Gastrocnemius medialis (tissue), 4 donors: ENCODE results near the gene FBXL14. TPM values are rescaled to one million over a fixed set of nuclear protein-coding genes. Genes with fewer than 3 reads are reported as not detected.

Experiments
- ATAC-seq, 2 donors: fragments of 150-250 bp; one replicate each; pipeline ENCODE4 v1.9.1; 2016
- DNase-seq, 2 donors: peaks; one replicate each; pipeline ENCODE4 v3.0.0-alpha.2; 2019
- H3K27ac ChIP-seq, 4 donors: fragments of 200-600 bp; sonication (generic); 1 replicate in 1 of 4; 2 replicates in 3 of 4; pipeline ENCODE4 v1.5.1; 2016 to 2018; ENCODE audit warnings: mild to moderate bottlenecking in 2 of 4, moderate library complexity in 1 of 4
- H3K27me3 ChIP-seq, 3 donors: fragments of 200-600 bp; sonication (generic) in 2 of 3; 1 replicate in 1 of 3; 2 replicates in 2 of 3; pipeline versions ENCODE4 v1.5.1 to v1.6.0; 2016 to 2019; ENCODE audit warnings: mild to moderate bottlenecking in 1 of 3, moderate library complexity in 1 of 3
- H3K36me3 ChIP-seq, 2 donors: fragments of 200-600 bp; sonication (generic) in 1 of 2; one replicate each; pipeline ENCODE4 v1.5.1; 2017 to 2018
- H3K4me1 ChIP-seq, 2 donors: fragments of 200-600 bp; sonication (generic) in 1 of 2; one replicate each; pipeline ENCODE4 v1.5.1; 2016 to 2017; ENCODE audit warnings: mild to moderate bottlenecking in 2 of 2
- H3K4me3 ChIP-seq, 4 donors: fragments of 200-600 bp; sonication (generic) in 3 of 4; 1 replicate in 1 of 4; 2 replicates in 3 of 4; pipeline ENCODE4 v1.5.1; 2016 to 2019; ENCODE audit warnings: mild to moderate bottlenecking in 2 of 4
- H3K9me3 ChIP-seq, 3 donors: fragments of 200-600 bp; sonication (generic) in 2 of 3; 1 replicate in 1 of 3; 2 replicates in 2 of 3; pipeline ENCODE4 v1.5.1; 2016 to 2019
- POLR2A ChIP-seq, 2 donors: fragments of 450-650 bp; IDR thresholded peaks; one replicate each; pipeline ENCODE4 v1.6.1; 2017; ENCODE audit warnings: antibody characterized with exemption in 2 of 2, mild to moderate bottlenecking in 2 of 2, moderate library complexity in 2 of 2
- in situ Hi-C, 4 donors: fragments of 200-750 bp; cut with MboI; loops; one replicate each; pipeline versions ENCODE4 v1.15.0 to v1.8.0; 2017; ENCODE audit warnings: low sequenced_read_pairs in 4 of 4
- intact Hi-C: fragments of 100-400 bp; cut with DNase I; formaldehyde crosslinking; loops from one replicate; pipeline ENCODE4 v1.15.1; 2023; ENCODE audit warnings: low total_unique reads
- total RNA-seq, 4 donors: library from RNA; depleted of rRNA; stranded (reverse); fragments of >200 nt; gene quantifications; one replicate each; pipeline versions ENCODE4 v1.1.0 to v1.2.3, GENCODE V29; 2016
- TF ChIP-seq, protein P1 (sequence below), 5 experiments: fragments of 450-650 bp in 3 of 5; fragments of 200-600 bp in 2 of 5; sonication (generic) in 2 of 5; IDR thresholded peaks in 4 of 5; conservative IDR thresholded peaks in 1 of 5; 1 replicate in 4 of 5; 2 replicates in 1 of 5; pipeline ENCODE4 v1.5.1; 2016 to 2019; ENCODE audit warnings: antibody characterized with exemption in 5 of 5, mild to moderate bottlenecking in 3 of 5, moderate library complexity in 3 of 5

The FBXL14 gene
- total RNA-seq, 4 donors from 2014 or later: 5.8 to 11.5 (median 7.4) TPM

- peak; percentile 61 to 67 for ATAC-seq
- DNase-seq: peak; percentile 40 to 61
- peaks cover 9 to 11% of the 10 kb centered on the region in 2 donors for H3K4me1 ChIP-seq
- H3K36me3 ChIP-seq: no peaks in the 10 kb centered on the region
- intact Hi-C loops: loop anchor here (1.0 kb wide), 1 partner anchor 306 kb away; no protein-coding TSS in a partner anchor
- H3K27me3 ChIP-seq: peaks cover 21 to 31% (median 23%) of the 10 kb centered on the region in 3 donors
- in situ Hi-C loops: loop anchor here in 1 of 4 donors (25.0 kb wide), 1 partner anchor 1153 kb away; the partner anchor contains the start of gene FKBP4
- TF ChIP-seq, protein P1, sequence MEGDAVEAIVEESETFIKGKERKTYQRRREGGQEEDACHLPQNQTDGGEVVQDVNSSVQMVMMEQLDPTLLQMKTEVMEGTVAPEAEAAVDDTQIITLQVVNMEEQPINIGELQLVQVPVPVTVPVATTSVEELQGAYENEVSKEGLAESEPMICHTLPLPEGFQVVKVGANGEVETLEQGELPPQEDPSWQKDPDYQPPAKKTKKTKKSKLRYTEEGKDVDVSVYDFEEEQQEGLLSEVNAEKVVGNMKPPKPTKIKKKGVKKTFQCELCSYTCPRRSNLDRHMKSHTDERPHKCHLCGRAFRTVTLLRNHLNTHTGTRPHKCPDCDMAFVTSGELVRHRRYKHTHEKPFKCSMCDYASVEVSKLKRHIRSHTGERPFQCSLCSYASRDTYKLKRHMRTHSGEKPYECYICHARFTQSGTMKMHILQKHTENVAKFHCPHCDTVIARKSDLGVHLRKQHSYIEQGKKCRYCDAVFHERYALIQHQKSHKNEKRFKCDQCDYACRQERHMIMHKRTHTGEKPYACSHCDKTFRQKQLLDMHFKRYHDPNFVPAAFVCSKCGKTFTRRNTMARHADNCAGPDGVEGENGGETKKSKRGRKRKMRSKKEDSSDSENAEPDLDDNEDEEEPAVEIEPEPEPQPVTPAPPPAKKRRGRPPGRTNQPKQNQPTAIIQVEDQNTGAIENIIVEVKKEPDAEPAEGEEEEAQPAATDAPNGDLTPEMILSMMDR (IDR thresholded peaks at IDR 0.05 in 4 of 5, conservative IDR thresholded peaks at IDR 0.05 in 1 of 5): peak; percentile 51 to 88 (median 65)
- no peak for TF ChIP-seq POLR2A (IDR thresholded peaks at IDR 0.05)
- H3K9me3 ChIP-seq: no peaks in the 10 kb centered on the region
- H3K27ac ChIP-seq: no peak overlapping the region
- H3K4me3 ChIP-seq: no peak overlapping the region
These were observed 40.3 kb upstream of the FBXL14 start for GRCh38 chr12:1634590-1635191.

DNA sequence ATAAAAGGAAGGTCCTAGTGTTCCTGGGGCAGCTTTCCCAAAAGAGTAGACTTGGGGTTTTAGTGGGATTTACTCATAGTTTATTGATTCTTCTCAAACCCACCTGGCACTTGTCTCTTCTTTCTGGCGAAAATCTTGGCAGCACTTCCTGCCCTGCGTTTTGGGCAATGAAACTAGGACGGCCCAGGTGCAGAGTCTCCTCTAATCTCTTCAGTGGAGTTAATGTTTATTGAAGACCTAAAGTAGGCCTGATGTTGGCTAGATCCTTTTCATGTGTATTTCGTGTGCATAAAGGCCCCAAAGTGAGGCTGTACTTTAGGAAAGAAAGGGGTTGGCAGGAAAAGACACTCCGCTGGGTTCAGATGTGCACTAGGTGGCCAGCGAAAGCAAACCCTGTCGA, 39.8 kb upstream of the FBXL14 start:
- Histone ChIP-seq H3K4me3 (no peak overlapping the region), H3K27me3 (peaks cover 25 to 37% (median 27%) of the 10 kb centered on the region in 3 donors), H3K36me3 (no peaks in the 10 kb centered on the region), H3K9me3 (no peaks in the 10 kb centered on the region), H3K27ac (no peak overlapping the region), H3K4me1 (peaks cover 10 to 11% of the 10 kb centered on the region in 2 donors)
- in situ Hi-C loops: loop anchor here in 1 of 4 donors (25.0 kb wide), 1 partner anchor 1153 kb away; the partner anchor contains the start of gene FKBP4
- intact Hi-C loops: loop anchor here (1.0 kb wide), 1 partner anchor 306 kb away; no protein-coding TSS in a partner anchor
- DNase-seq (no peak), ATAC-seq (peak in 1 of 2 donors; percentile 5)
- TF ChIP-seq, protein P1 (IDR thresholded peaks at IDR 0.05 in 4 of 5, conservative IDR thresholded peaks at IDR 0.05 in 1 of 5): no peak
- TF ChIP-seq POLR2A (IDR thresholded peaks at IDR 0.05): no peak

- in situ Hi-C loops: loop anchor here in 1 of 4 donors (25.0 kb wide), 1 partner anchor 1154 kb away; the partner anchor contains the start of gene FKBP4
- Histone ChIP-seq H3K9me3 (no peaks in the 10 kb centered on the region), H3K27me3 (peaks cover 28 to 37% (median 30%) of the 10 kb centered on the region in 3 donors), H3K36me3 (no peaks in the 10 kb centered on the region), H3K4me3 (no peak overlapping the region), H3K4me1 (peaks cover 10 to 11% of the 10 kb centered on the region in 2 donors), H3K27ac (no peak overlapping the region)
- TF ChIP-seq, protein P1 (IDR thresholded peaks at IDR 0.05 in 4 of 5, conservative IDR thresholded peaks at IDR 0.05 in 1 of 5): no peak
- no peak for TF ChIP-seq POLR2A (IDR thresholded peaks at IDR 0.05)
- intact Hi-C loops: no loop called here
- ATAC-seq (no peak), DNase-seq (no peak)
These were observed 39.1 kb upstream of the FBXL14 start for GRCh38 chr12:1633459-1633858.

DNA sequence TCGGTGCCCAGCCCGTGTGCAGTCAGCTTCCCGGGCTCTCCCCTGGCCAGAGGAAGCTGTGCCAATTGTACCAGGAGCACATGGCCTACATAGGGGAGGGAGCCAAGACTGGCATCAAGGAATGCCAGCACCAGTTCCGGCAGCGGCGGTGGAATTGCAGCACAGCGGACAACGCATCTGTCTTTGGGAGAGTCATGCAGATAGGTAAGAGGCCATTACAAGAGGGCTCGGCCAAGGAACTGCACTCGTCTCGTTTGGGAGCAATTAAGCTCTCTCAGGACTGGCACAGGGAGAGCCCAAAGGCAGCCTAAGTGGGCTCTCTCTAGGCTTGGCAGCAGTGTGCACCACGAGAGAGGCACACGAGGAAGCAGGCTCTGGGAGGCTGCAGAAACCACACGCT, 38.3 kb upstream of the FBXL14 start:
- Histone ChIP-seq H3K27me3 (peaks cover 28 to 37% (median 30%) of the 10 kb centered on the region in 3 donors), H3K4me3 (no peak overlapping the region), H3K4me1 (peaks cover 10 to 11% of the 10 kb centered on the region in 2 donors), H3K9me3 (no peaks in the 10 kb centered on the region), H3K36me3 (no peaks in the 10 kb centered on the region), H3K27ac (no peak overlapping the region)
- no peak for TF ChIP-seq POLR2A (IDR thresholded peaks at IDR 0.05)
- TF ChIP-seq, protein P1 (IDR thresholded peaks at IDR 0.05 in 4 of 5, conservative IDR thresholded peaks at IDR 0.05 in 1 of 5): no peak
- in situ Hi-C loops: loop anchor here in 1 of 4 donors (25.0 kb wide), 1 partner anchor 1155 kb away; the partner anchor contains the start of gene FKBP4
- no peak for ATAC-seq
- intact Hi-C loops: no loop called here
- DNase-seq: no peak
